GM19035 (cell line): ENCODE data around the gene LIPK.
A peak's percentile ranks its signal among the peaks of the same experiment; 100 is the strongest.
"Not testable (repeated sequence)": the region's sequence is repeated elsewhere in the genome, so short reads cannot be mapped to it uniquely, and the experiment has no call there.

Experiments used
- ATAC-seq: cut with Tn5 transposase; IDR thresholded peaks from one replicate; pipeline ENCODE4 v1.9.1; 2021; ENCODE audit not compliant: unreplicated experiment

LIPK gene

DNA sequence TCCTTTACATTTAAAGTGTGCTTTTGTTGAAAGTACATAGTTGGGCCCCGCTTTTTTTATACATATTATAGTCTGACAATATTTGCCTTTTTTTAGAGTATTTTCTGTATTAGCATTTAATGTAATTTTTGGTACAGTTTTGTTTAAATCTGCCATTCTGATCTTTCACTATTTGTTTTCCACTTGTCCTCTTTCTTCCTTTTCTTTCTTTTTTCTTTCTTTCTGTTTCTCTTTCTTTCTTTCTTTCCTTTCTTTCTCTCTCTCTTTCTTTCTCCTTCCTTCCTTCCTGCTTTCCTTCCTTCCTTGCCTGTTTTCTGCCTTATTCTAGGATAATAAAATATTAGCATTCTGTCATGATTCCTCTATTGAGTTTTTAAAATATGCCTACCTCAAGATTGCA lies 9.5 kb downstream of the LIPK start:
- ATAC-seq = no peak

DNA sequence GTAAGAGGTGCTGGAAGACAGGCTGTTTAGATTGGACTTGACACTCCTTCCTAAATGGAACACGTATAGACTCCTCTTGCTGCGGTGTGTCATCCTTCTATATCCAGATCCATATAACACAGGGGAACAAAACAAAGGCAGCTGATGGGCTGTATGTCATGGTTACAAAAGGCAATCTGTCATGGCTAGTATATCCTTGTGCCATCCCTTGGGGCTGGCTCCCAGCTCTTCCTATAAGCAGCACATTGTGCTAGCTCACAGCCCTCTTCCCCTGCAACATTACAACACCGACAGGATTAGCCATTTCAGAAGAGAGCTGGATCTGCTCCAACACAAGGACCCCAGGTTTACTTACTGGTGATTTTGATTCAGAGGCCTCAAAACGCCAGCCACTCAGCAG lies 15.3 kb downstream of the LIPK start:
- ATAC-seq = no peak

DNA sequence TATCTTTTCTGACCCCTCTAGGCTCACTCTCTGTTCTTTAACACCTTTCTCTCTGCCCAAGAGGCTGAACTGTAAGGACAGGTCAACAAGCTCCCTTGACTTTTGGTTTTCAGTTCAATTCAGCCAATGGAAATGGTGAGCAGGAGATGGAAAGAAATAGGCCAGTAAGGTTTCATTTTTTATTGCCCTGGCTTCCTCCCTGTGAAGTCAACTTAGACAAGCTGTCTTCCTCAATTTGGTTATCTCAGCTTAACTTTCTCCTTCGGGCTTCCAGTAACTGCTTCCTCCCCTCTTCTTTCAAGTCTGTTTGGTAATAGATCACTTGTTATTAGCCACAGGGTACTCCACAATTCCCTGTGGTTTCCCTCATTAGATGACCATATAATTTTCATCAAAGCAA lies 19.7 kb downstream of the LIPK start:
- no peak for ATAC-seq

DNA sequence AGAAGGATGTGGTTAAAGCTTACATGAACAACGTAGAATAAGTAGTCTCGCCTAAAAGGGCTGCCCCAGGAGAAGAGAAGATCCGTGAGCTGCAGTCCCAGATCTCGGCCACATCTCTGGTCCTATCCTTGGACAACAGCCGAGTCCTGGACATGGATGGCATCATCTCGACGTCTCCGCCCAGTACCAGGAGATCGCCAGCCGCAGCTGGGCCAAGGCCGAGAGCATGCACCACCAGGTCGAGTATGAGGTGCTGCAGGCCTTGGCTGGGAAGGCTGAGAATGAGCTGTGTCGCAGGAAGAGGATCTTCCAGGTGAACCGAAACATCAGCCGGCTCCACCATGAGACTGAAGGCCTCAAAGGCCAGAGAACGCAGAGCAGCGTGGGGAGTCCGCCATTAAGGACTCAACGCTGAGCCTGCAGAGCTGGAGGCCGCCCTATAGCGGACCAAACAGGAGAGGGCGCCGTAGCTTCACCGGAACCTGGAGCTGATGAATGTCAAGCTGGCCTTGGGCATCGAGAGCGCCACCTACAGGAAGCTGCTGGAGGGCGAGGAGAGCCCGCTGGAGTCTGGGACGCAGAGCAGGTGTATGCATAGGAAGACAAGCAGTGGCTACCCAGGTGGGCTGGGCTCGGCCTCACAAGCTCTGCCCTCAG lies 22.2 kb downstream of the LIPK start:
- ATAC-seq = no peak

DNA sequence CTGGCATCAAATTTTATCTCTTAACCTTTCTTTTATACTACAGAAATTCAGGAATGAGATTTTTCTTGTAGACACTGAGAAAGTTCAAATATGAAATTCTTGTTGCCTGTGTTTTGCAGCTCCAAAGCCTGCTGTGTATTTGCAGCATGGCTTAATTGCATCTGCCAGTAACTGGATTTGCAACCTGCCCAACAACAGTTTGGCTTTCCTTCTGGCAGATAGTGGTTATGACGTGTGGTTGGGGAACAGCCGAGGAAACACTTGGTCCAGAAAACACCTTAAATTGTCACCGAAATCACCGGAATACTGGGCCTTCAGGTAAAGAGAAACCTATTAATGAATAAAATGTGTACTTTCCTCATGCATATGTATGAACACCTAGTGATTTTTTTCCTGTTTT lies 24.8 kb downstream of the LIPK start:
- no peak for ATAC-seq

DNA sequence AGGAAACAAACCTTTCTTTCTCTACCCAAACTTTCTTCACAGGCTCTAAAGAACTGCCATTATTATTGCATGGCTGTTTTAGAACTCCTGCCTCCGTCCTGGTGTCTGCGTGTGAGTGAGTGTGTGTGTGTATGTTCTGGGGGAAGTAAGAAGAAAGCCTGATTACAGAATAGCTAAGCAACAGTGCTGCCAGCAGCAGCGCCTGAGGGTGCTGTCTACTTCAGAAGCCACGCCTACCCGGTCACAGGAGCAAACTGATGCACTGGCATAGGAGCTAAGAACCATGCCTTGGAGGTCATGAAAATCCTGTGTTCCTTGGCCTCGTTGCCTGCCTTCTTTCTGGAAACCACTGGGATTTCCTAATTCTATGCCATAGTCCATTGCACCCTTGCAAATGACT lies 25.2 kb downstream of the LIPK start:
- no peak for ATAC-seq

DNA sequence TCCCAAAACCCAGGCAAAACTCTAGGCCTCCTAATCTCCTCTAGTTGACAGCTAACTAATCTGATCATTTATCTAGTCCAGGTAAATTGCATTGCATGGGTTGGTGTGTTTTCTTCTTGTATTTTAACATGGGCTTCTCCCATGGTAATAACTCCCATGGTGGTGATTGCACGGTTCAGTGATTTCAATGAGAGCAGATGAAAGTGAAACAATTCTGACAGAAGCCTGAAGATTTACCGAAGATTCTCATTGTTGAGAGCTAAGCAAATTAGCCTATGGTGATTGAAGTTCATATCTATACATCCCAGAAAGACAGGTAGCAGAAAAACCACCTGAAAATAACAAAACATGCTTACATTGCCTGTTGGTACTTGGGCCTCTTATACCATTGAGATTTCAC lies 27.2 kb downstream of the LIPK start:
- ATAC-seq = no peak

DNA sequence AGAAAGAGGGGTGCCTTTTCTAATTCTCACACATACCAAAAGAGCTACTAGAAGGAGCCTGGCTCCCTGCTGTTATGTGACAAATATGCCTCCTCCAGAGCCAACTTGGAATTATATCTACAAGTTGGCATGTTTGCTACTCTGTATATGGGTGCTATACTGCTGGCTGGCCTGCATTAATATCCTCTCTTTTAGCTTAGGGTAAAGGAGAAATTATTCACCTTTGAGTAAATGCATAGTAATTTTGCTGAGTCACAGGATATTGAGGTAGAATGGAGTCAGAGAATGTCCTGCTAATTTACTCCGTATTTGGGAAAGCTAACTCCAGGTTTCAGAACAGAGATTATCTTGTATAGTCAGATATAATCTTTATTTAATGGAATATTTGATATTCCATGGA lies 29.6 kb downstream of the LIPK start:
- ATAC-seq = no peak

DNA sequence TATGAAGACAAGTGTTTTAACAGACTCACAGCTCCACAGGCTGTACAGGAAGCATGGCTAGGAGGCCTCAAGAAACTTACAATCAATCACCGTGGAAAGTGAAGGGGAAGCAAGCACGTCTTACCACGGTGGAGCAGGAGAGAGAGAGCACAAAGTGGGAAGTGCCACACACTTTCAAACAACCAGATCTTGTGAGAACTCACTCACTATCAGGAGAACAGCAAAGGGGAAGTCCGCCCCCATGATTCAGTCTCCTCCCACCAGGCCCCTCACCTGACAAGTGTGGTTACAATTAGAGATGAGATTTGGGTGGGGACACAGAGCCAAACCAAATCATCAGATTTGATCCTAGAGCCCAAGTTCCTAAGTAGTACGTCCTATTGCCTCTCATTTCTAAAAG lies 35.9 kb downstream of the LIPK start:
- ATAC-seq = not testable (repeated sequence)

DNA sequence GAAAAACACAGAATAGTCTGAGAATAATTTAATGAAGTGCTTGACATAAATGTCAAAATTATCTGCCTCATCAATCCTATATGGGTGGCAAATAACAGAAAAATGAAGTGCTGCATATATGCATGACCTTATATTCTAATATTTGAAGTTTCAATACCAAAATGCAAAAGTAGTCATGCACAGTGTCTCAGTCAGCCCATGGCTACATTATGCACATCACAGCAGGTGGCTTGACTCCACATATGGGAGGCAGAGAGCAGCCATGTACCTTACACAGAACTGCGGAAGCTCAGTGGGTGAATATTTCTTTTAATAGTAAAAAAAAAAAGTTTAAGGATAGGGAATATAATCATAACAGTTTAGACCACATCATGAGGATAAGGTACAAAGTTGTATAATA lies 36.4 kb downstream of the LIPK start:
- ATAC-seq = no peak

DNA sequence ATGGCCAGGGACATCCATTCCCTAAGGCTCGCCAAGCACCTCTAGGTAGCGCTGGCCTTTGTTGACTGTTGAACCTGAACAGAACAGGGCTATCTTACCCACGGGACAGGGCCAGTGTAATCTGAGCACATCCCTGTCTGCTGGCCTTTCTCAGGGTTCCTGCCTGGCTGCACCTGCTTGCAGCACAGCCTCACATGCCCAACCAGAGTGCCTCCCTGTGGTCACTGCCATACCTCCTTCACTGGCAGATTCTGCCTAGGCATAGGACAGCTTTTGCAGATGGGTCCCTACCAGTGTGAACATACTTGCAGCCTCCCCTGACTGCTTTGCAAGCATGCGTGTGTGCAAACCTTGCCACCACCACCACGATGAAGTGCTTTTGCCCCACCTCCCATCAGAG lies 38.0 kb downstream of the LIPK start:
- no peak for ATAC-seq

DNA sequence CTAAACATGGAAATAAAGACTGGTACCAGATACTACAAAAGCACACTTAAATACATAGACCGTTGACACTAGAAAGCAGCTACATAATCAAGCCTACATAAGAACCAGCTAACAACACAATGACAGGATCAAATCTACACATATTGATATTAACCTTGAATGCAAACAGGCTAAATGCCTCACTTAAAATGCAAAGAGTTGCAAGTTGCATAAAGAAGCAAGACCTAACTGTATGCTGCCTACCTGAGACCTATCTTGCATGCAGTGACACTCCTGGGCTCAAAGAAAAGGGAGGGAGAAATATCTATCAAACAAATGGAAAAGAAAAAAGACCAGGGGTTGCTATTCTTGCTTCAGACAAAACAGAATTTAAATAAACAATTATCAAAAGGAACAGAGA lies 39.6 kb downstream of the LIPK start:
- no peak for ATAC-seq

DNA sequence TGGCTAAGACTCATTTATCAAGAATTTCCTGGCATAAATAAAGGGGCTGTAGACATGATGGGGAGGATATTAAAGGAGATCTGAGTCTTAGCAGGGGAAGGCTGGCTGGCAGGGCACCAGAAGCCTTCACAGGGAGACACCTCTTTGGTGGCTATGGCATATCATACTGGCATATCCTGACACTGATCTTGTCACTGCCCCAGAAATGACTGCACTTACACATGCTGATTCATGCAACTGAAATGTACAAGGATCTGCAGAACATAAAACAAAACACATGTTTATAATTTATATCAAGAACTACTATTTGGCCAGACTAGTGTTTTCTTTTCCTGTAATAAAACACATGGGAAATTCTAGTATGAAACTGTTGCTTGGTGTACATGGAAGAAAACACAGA lies 48.2 kb downstream of the LIPK start:
- ATAC-seq = no peak

DNA sequence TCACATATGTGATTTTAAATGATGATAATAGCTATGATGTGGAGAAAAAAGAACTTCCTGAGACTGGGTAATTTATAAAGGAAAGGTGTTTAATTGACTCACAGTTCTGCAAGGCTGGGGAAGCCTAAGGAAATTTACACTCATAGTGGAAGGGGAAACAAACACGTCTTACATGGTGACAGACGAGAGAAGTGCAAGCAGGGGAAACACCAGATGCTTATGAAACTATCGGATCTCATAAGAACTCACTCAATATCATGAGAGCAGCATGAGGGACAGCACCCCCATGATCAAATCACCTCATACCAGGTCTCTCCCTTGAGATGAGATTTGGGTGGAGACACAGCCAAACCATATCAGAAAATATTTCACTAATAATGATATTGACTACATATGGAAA lies 49.7 kb downstream of the LIPK start:
- peak; percentile 62 for ATAC-seq

DNA sequence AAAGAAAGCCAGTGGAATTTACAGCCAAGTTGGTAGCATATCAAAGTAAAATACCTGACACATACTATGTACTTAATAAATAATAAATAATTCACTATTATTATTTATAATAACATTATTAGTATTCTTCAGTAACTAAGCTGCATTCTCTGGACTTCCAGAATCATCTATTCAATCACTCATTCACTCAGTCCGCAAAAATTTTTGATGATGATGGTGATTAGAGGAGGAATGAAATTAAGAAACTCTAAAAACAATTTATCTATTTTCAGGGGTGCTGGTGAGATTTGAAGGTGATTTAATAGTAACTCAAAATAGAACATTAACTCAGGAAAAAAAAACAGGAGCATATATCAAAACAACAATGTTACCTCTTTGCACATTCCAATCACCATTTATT lies 50.6 kb downstream of the LIPK start:
- no peak for ATAC-seq

DNA sequence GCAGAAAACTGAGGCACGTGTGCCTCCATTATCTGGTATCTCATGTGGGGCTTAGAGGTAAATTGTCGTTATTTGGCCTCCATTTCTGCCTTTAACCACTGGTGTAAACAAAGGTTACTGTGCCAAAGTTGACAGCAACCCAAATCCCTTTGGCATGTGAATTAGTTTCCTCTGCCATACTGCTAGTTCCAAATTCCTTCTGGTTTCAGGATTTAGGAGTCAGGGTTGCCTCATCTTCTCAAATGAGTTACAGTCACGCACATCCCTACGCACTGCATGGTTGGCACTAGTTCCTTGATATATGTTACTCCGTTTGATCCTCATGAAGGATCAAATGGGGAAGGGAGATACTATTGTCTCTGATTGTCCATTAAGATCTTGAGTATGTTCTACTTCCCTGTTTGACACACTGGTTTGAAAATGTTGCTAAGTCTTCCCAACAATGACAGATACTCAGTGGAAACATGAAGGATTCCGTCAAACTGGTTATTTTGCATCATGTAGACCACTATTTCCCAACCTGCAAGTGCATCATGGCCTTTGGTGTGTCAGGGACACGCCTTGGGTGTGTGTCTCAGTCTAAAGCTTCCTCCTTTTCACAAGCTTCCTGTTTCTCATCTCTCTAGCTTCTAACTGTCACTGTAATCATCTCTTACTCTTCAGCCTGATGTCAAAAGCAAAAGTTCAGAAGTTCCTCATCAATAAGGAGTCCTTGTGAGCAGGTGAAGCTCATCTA lies 53.5 kb downstream of the LIPK start, which contains the start of gene LIPN:
TSS of gene LIPN (plus strand) at position 655 of the 736 bp plus-strand sequence. CDS start 1,386 bp downstream, outside the sequence.
- no peak for ATAC-seq

DNA sequence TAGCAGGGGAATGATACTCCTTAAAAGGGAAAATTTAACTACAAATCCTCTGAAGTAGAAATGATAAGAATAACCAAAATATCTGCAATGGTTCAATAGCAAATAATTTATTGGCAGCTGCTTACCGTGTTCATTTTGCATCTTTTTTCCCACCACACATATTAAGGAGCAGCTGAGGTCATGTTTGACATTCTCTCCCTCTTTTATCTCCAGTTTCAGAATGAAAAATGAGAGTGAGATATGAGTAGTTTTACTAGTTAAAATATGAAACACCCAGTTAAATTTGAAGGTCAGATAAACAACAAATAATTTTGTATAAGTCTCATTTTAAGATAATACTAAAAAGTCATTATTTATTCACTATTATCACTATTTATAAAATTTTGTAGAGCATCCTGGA lies 56.9 kb downstream of the LIPK start:
- ATAC-seq = no peak

DNA sequence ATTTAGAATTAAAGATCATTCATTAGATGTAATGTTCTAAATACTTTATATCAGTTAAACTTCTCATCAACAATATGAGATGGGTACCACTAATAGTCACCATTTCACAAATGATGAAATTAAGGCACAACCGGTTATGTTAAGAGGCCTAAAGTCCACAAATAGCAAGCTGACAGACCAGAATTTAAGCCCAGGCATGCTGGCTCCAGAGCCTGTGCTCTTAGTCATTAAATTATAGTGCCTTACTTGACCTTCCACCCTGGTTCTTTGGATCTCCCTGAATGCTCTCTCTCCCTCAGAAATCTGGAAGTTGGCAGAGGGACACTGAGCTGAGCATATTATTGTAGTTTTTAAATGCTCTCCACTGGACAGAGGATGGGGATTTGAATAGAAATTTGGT lies 57.4 kb downstream of the LIPK start:
- no peak for ATAC-seq

DNA sequence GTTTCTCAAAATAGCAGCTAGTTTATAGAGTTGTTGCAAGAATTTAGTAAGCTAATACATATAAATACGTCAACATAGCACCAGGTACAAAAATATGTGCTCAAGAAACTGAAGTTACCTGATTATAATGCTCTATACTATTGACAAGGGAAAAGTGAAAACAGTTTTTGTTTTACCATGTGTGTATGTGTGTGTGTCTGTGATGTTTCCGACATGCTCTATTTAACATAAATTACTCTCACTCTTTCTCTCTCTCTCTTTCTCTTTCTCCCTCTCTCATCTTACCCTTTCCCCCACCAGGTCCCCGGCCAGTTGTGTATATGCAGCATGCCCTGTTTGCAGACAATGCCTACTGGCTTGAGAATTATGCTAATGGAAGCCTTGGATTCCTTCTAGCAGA lies 58.1 kb downstream of the LIPK start:
- ATAC-seq = no peak

DNA sequence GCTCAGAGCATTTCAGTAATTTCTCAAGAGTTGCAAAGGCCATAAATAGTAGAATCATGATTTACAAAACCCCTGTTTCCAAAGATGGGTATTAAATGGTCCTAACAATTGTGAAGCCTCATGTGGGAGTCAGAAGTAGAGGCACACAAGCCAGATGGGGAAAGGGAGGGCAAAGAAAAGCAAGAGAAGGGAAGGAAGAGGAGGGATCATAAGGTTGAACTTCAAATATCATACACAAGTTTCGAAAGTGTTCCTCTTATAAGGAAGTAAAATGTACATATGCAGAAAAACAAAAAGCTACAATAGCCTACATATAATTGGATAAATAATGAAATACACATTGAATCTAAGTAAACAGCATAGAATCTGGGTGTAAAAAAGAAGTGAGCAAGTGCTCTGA lies 59.8 kb downstream of the LIPK start:
- no peak for ATAC-seq

DNA sequence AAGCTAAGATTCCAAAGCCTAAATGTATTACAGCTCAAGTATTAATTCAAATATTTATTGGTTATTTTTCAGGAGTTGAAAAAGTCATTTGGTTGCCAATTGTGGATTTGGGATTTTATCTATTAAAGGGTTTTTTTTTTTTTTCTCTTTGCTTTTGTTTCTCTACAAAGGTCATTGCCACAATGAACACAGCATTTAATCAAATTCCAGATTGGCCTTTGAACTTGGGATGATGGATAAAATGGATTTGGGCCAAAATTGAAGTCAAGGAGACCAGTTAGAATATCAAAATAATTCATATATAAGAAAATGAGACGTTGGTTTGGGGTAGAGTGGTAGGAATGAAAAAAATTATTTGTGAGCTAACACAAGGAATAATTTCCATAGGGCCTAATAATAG lies 63.3 kb downstream of the LIPK start:
- ATAC-seq = no peak

DNA sequence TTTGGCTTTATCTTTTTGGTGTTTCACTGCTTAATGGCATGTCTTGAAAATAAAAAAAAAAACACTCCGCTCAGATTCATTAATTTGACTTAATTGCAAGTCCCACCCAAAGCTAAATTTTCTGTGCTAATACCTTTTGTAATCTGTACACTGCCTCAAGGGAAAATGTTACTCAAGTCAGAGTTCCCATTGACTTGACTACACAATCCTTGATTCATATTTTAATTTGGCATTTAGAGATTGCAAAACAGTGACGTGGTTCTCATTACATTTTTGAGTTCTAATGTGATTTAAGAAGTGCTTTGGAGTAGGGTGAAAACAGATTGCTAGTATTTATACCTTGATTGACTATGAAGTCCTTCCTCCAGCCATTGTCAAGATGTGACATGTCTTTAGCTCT lies 75.2 kb downstream of the LIPK start:
- no peak for ATAC-seq

DNA sequence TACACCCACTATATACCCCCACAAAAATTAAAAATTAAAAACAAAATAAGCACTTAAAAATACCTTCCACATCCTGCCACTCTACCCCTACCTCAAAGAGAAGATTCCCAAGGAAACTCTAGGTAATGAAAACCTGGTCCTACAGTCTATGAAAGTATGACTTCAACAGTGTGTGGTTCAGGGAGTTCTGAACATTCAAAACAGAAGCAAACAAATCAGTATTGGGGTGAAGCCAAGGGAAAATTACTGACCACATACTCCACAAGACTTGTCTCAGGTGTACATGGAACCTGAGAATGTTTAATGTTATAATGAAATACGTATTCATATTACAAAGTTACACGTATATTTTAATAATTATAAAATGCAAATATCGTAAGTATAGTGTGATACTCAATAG lies 76.2 kb downstream of the LIPK start:
- ATAC-seq = no peak
